Measurements from ENCODE around the gene NHEJ1. TPM values are rescaled to one million over a fixed set of nuclear protein-coding genes. Genes with fewer than 3 reads are reported as not detected.

NHEJ1 gene
- total RNA-seq, 5 donors from 2014 or later (not counting 1 experiment from before 2014, with no cell fraction given): 17.3 to 21.1 (median 18.2) TPM

- H3K27me3 Mint-ChIP-seq: no peaks in the 10 kb centered on the region
- no peak overlapping the region for H3K4me3 Mint-ChIP-seq
- Histone ChIP-seq H3K27me3 (replicated peaks in 1 of 2; ENCODE audit: control insufficient read depth in 2 of 2, extremely low read depth in 1 of 2, insufficient read depth in 2 of 2, low read length in 1 of 2) (no peaks in the 10 kb centered on the region), H3K4me1 (ENCODE audit: control insufficient read depth in 1 of 2, extremely low read depth in 1 of 2, insufficient read depth in 2 of 2, low read length in 2 of 2) (peaks cover 0 to 22% of the 10 kb centered on the region in 2 experiments), H3K4me3 (ENCODE audit: control insufficient read depth in 1 of 2, extremely low read depth in 1 of 2, low read length in 1 of 2) (no peak overlapping the region), H3K27ac (ENCODE audit: low read length) (no peak overlapping the region), H3K9me3 (no peaks in the 10 kb centered on the region), H3K36me3 (ENCODE audit: control insufficient read depth in 2 of 2, extremely low read depth in 1 of 2, insufficient read depth in 1 of 2, low read length in 1 of 2) (no peaks in the 10 kb centered on the region)
- H3K4me1 Mint-ChIP-seq: peaks cover 29 to 30% (median 29%) of the 10 kb centered on the region in 3 donors
- peaks cover 22% of the 10 kb centered on the region for H3K36me3 Mint-ChIP-seq
- H3K9me3 Mint-ChIP-seq: no peaks in the 10 kb centered on the region
- DNase-seq (no peak), ATAC-seq (replicated peaks in 1 of 4) (no peak)
- CTCF ChIA-PET: interaction anchor here in 1 of 2 donors (0.6 kb wide), 1 partner anchor 34 kb away, joined by 4 read pairs; no protein-coding TSS in a partner anchor
- POLR2A ChIA-PET: no interaction called here
- whole genome bisulfite sequencing (ENCODE audit: insufficient coverage): no CpG with 5 or more reads among the region's 1 CpG
- no peak overlapping the region for H3K27ac Mint-ChIP-seq
These were observed 34.7 kb downstream of the NHEJ1 start for GRCh38 chr2:219125886-219126270.

GRCh38 chr2:219125225-219125885, 35.3 kb downstream of the NHEJ1 start:
- Mint-ChIP-seq H3K9me3 (no peaks in the 10 kb centered on the region), H3K4me1 (peaks cover 29 to 30% (median 29%) of the 10 kb centered on the region in 3 donors), H3K27ac (no peak overlapping the region), H3K36me3 (peaks cover 22% of the 10 kb centered on the region), H3K4me3 (no peak overlapping the region), H3K27me3 (no peaks in the 10 kb centered on the region)
- DNase-seq: no peak
- no peak for ATAC-seq (replicated peaks in 1 of 4)
- no peaks in the 10 kb centered on the region for H3K36me3 ChIP-seq (ENCODE audit: control insufficient read depth in 2 of 2, extremely low read depth in 1 of 2, insufficient read depth in 1 of 2, low read length in 1 of 2)
- H3K27ac ChIP-seq (ENCODE audit: low read length): no peak overlapping the region
- H3K4me1 ChIP-seq (ENCODE audit: control insufficient read depth in 1 of 2, extremely low read depth in 1 of 2, insufficient read depth in 2 of 2, low read length in 2 of 2): peaks cover 0 to 22% of the 10 kb centered on the region in 2 experiments
- 92% methylated on average over 4 of the region's 10 CpGs for WGBS (ENCODE audit: insufficient coverage)
- ChIA-PET POLR2A (no interaction called here), CTCF (interaction anchor here in 1 of 2 donors (0.6 kb wide), 1 partner anchor 33 kb away, joined by 4 read pairs; no protein-coding TSS in a partner anchor)
- no peaks in the 10 kb centered on the region for H3K27me3 ChIP-seq (replicated peaks in 1 of 2; ENCODE audit: control insufficient read depth in 2 of 2, extremely low read depth in 1 of 2, insufficient read depth in 2 of 2, low read length in 1 of 2)
- H3K4me3 ChIP-seq (ENCODE audit: control insufficient read depth in 1 of 2, extremely low read depth in 1 of 2, low read length in 1 of 2): no peak overlapping the region
- H3K9me3 ChIP-seq: no peaks in the 10 kb centered on the region

- peak in 3 of 4 experiments; percentile 47 to 60 (median 47) for ATAC-seq (replicated peaks in 1 of 4)
- WGBS (ENCODE audit: insufficient coverage): 19% methylated on average over 3 of the region's 4 CpGs
- peaks cover 29 to 30% (median 29%) of the 10 kb centered on the region in 3 donors for H3K4me1 Mint-ChIP-seq
- Histone ChIP-seq H3K27ac (ENCODE audit: low read length) (no peak overlapping the region), H3K9me3 (no peaks in the 10 kb centered on the region), H3K4me3 (ENCODE audit: control insufficient read depth in 1 of 2, extremely low read depth in 1 of 2, low read length in 1 of 2) (no peak overlapping the region), H3K4me1 (ENCODE audit: control insufficient read depth in 1 of 2, extremely low read depth in 1 of 2, insufficient read depth in 2 of 2, low read length in 2 of 2) (peaks cover 0 to 22% of the 10 kb centered on the region in 2 experiments), H3K27me3 (replicated peaks in 1 of 2; ENCODE audit: control insufficient read depth in 2 of 2, extremely low read depth in 1 of 2, insufficient read depth in 2 of 2, low read length in 1 of 2) (no peaks in the 10 kb centered on the region), H3K36me3 (ENCODE audit: control insufficient read depth in 2 of 2, extremely low read depth in 1 of 2, insufficient read depth in 1 of 2, low read length in 1 of 2) (no peaks in the 10 kb centered on the region)
- no peaks in the 10 kb centered on the region for H3K9me3 Mint-ChIP-seq
- CTCF ChIA-PET: no interaction called here
- no peak overlapping the region for H3K27ac Mint-ChIP-seq
- POLR2A ChIA-PET: no interaction called here
- DNase-seq: peak in 13 of 35 experiments; percentile 1 to 27 (median 11)
- H3K36me3 Mint-ChIP-seq: peaks cover 22% of the 10 kb centered on the region
- H3K27me3 Mint-ChIP-seq: no peaks in the 10 kb centered on the region
- no peak overlapping the region for H3K4me3 Mint-ChIP-seq
These were observed 36.1 kb downstream of the NHEJ1 start for GRCh38 chr2:219124381-219125110.

- no peak overlapping the region for H3K4me3 ChIP-seq (ENCODE audit: control insufficient read depth in 1 of 2, extremely low read depth in 1 of 2, low read length in 1 of 2)
- 100% methylated on average over 1 of the region's 8 CpGs for WGBS (ENCODE audit: insufficient coverage)
- no peak for DNase-seq
- H3K4me1 Mint-ChIP-seq: peaks cover 26 to 29% (median 26%) of the 10 kb centered on the region in 3 donors
- H3K4me3 Mint-ChIP-seq: no peak overlapping the region
- peaks cover 0 to 22% of the 10 kb centered on the region in 2 experiments for H3K4me1 ChIP-seq (ENCODE audit: control insufficient read depth in 1 of 2, extremely low read depth in 1 of 2, insufficient read depth in 2 of 2, low read length in 2 of 2)
- no peak for ATAC-seq (replicated peaks in 1 of 4)
- CTCF ChIA-PET: interaction anchor here in 1 of 2 donors (1.0 kb wide), 1 partner anchor 86 kb away, joined by 3 read pairs; no protein-coding TSS in a partner anchor
- no peaks in the 10 kb centered on the region for H3K36me3 ChIP-seq (ENCODE audit: control insufficient read depth in 2 of 2, extremely low read depth in 1 of 2, insufficient read depth in 1 of 2, low read length in 1 of 2)
- POLR2A ChIA-PET: interaction anchor here in 1 of 2 donors (0.5 kb wide), 1 partner anchor 412 kb away, joined by 4 read pairs; no protein-coding TSS in a partner anchor
- no peaks in the 10 kb centered on the region for H3K9me3 ChIP-seq
- H3K36me3 Mint-ChIP-seq: peaks cover 19% of the 10 kb centered on the region
- no peak overlapping the region for H3K27ac ChIP-seq (ENCODE audit: low read length)
- H3K27me3 ChIP-seq (replicated peaks in 1 of 2; ENCODE audit: control insufficient read depth in 2 of 2, extremely low read depth in 1 of 2, insufficient read depth in 2 of 2, low read length in 1 of 2): no peaks in the 10 kb centered on the region
- H3K27ac Mint-ChIP-seq: no peak overlapping the region
- no peaks in the 10 kb centered on the region for H3K27me3 Mint-ChIP-seq
- no peaks in the 10 kb centered on the region for H3K9me3 Mint-ChIP-seq
These were observed 37.1 kb downstream of the NHEJ1 start for GRCh38 chr2:219123356-219124135.

- Mint-ChIP-seq H3K9me3 (no peaks in the 10 kb centered on the region), H3K4me3 (no peak overlapping the region), H3K36me3 (peaks cover 17% of the 10 kb centered on the region), H3K27me3 (no peaks in the 10 kb centered on the region), H3K27ac (no peak overlapping the region), H3K4me1 (peaks cover 26% of the 10 kb centered on the region in 3 donors)
- no peak for ATAC-seq (replicated peaks in 1 of 4)
- Histone ChIP-seq H3K4me1 (ENCODE audit: control insufficient read depth in 1 of 2, extremely low read depth in 1 of 2, insufficient read depth in 2 of 2, low read length in 2 of 2) (peaks cover 0 to 22% of the 10 kb centered on the region in 2 experiments), H3K9me3 (no peaks in the 10 kb centered on the region), H3K27me3 (replicated peaks in 1 of 2; ENCODE audit: control insufficient read depth in 2 of 2, extremely low read depth in 1 of 2, insufficient read depth in 2 of 2, low read length in 1 of 2) (no peaks in the 10 kb centered on the region), H3K4me3 (ENCODE audit: control insufficient read depth in 1 of 2, extremely low read depth in 1 of 2, low read length in 1 of 2) (no peak overlapping the region), H3K27ac (ENCODE audit: low read length) (no peak overlapping the region), H3K36me3 (ENCODE audit: control insufficient read depth in 2 of 2, extremely low read depth in 1 of 2, insufficient read depth in 1 of 2, low read length in 1 of 2) (no peaks in the 10 kb centered on the region)
- DNase-seq: no peak
- POLR2A ChIA-PET: interaction anchor here in 1 of 2 donors (0.6 kb wide), 1 partner anchor 104 kb away, joined by 4 read pairs; no protein-coding TSS in a partner anchor
- WGBS (ENCODE audit: insufficient coverage): 100% methylated on average over 3 of the region's 5 CpGs
- CTCF ChIA-PET: interaction anchor here (0.7 to 1.0 kb wide), 4 partner anchors 59 to 93 kb away, joined by 3 read pairs; no protein-coding TSS in a partner anchor
These were observed 38.2 kb downstream of the NHEJ1 start for GRCh38 chr2:219122202-219122980.
